HG03135 (cell line): ENCODE measurements around the gene CTSS.

Experiments
- ATAC-seq: cut with Tn5 transposase; IDR thresholded peaks from one replicate; pipeline ENCODE4 v1.9.1; 2021; ENCODE audit warnings: mild to moderate bottlenecking, moderate library complexity; ENCODE audit not compliant: unreplicated experiment

CTSS gene

GRCh38 chr1:150706091-150706490, 59.5 kb downstream of the CTSS start:
- ATAC-seq: no peak

- no peak for ATAC-seq
These were observed 62.2 kb downstream of the CTSS start for GRCh38 chr1:150703427-150703826.

- peak; percentile 99 for ATAC-seq
These were observed 68.3 kb downstream of the CTSS start, which contains the start of gene GOLPH3L for GRCh38 chr1:150696995-150697927. GOLPH3L (minus strand) TSS chr1:150697154; CDS start chr1:150694838, 2,316 bp downstream.

- ATAC-seq: no peak
These were observed 69.0 kb downstream of the CTSS start for GRCh38 chr1:150696590-150696989.

GRCh38 chr1:150696162-150696561, 69.4 kb downstream of the CTSS start:
- ATAC-seq: no peak

- no peak for ATAC-seq
These were observed 70.0 kb downstream of the CTSS start for GRCh38 chr1:150695561-150695960.

- no peak for ATAC-seq
These were observed 72.9 kb downstream of the CTSS start for GRCh38 chr1:150692720-150693119.

- no peak for ATAC-seq
These were observed 76.8 kb downstream of the CTSS start for GRCh38 chr1:150688763-150689162.

GRCh38 chr1:150686275-150686674, 79.3 kb downstream of the CTSS start:
- ATAC-seq: no peak

- ATAC-seq: no peak
These were observed 81.7 kb downstream of the CTSS start for GRCh38 chr1:150683914-150684313.
